Suprapubic skin (tissue), 4 donors: ENCODE data around the gene PLOD1.
"Not testable (repeated sequence)": the region's sequence is repeated elsewhere in the genome, so short reads cannot be mapped to it uniquely, and the experiment has no call there.

ENCODE experiments used
- CTCF ChIP-seq, 2 donors: fragments of 200-600 bp in 1 of 2; fragments of 450-650 bp in 1 of 2; sonication (generic) in 1 of 2; IDR thresholded peaks; one replicate each; pipeline ENCODE4 v1.5.1; 2016 to 2019; ENCODE audit warnings: antibody characterized with exemption in 2 of 2, mild to moderate bottlenecking in 1 of 2, moderate library complexity in 1 of 2
- EP300 ChIP-seq: sonication (generic); formaldehyde crosslinking; IDR thresholded peaks from one replicate; pipeline ENCODE4 v1.6.1; 2017; ENCODE audit warnings: antibody characterized with exemption
- POLR2A ChIP-seq, 2 donors: fragments of 450-650 bp; IDR thresholded peaks; one replicate each; pipeline ENCODE4 v1.6.1; 2017; ENCODE audit warnings: antibody characterized with exemption in 2 of 2, mild to moderate bottlenecking in 2 of 2, moderate library complexity in 2 of 2
- POLR2AphosphoS5 ChIP-seq, 3 donors: sonication (generic); formaldehyde crosslinking; IDR thresholded peaks; one replicate each; pipeline ENCODE4 v1.6.1; 2017; ENCODE audit warnings: antibody characterized with exemption in 3 of 3

GRCh38 chr1:12008355-12008754 is 73.8 kb downstream of the PLOD1 start:
- not testable (repeated sequence) for TF ChIP-seq EP300; CTCF (IDR thresholded peaks at IDR 0.05); POLR2A (IDR thresholded peaks at IDR 0.05); POLR2AphosphoS5 (IDR thresholded peaks at IDR 0.05)
